ENCODE data around the gene RDX.
"Not testable (repeated sequence)": the region's sequence is repeated elsewhere in the genome, so short reads cannot be mapped to it uniquely, and the experiment has no call there.

DNA sequence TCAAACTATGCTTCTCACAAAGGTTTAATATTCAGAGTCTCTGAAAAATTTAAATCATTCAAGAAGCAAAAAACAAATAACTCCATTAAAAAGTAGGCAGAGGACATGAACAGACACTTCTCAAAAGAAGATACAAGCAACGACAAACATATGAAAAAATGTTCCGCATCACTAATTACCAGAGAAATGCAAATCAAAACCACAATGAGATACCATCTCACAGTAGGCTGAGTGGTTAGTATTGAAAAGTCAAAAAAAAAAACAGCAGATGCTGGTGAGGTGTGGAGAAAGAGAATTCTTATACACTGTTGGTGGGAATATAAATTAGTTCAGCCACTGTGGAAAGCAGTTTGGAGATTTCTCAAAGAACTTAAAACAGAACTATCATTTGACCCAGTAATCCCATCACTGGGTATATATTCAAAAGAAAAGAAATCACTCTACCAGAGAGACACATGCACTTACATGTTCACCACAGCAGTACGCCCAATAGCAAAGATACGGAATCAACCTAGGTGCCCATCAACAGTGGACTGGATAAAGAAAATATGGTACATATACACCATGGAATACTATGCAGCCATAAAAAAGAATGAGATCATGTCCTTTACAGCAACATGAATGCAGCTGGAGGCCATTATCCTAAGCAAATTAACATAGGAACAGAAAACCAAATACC is 103.7 kb downstream of the RDX start:
- TF ChIP-seq, protein P1, sequence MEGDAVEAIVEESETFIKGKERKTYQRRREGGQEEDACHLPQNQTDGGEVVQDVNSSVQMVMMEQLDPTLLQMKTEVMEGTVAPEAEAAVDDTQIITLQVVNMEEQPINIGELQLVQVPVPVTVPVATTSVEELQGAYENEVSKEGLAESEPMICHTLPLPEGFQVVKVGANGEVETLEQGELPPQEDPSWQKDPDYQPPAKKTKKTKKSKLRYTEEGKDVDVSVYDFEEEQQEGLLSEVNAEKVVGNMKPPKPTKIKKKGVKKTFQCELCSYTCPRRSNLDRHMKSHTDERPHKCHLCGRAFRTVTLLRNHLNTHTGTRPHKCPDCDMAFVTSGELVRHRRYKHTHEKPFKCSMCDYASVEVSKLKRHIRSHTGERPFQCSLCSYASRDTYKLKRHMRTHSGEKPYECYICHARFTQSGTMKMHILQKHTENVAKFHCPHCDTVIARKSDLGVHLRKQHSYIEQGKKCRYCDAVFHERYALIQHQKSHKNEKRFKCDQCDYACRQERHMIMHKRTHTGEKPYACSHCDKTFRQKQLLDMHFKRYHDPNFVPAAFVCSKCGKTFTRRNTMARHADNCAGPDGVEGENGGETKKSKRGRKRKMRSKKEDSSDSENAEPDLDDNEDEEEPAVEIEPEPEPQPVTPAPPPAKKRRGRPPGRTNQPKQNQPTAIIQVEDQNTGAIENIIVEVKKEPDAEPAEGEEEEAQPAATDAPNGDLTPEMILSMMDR (IDR thresholded peaks at IDR 0.05 in 4 of 5, conservative IDR thresholded peaks at IDR 0.05 in 1 of 5), result not testable (repeated sequence)
- not testable (repeated sequence) for TF ChIP-seq POLR2A (IDR thresholded peaks at IDR 0.05)
